HEK293 (cell line): ENCODE measurements around the gene EEF1AKMT2.

ENCODE experiments used
- CTCF ChIA-PET: fragments of 350-600 bp; formaldehyde crosslinking; extraction: SDS; loops from one replicate; lab custom pipeline; 2021; ENCODE audit warnings: antibody characterized with exemption; lab: Yijun Ruan, JAX
- POLR2A ChIA-PET: fragments of 300-600 bp; formaldehyde crosslinking; extraction: SDS; loops from one replicate; lab custom pipeline; 2020; ENCODE audit warnings: antibody characterized with exemption, inconsistent platforms; lab: Yijun Ruan, JAX
- H3K27ac ChIP-seq: fragments of 200-500 bp; sonication (Bioruptor generic); 2 replicates; pipeline ENCODE4 v1.5.1; 2014; ENCODE audit warnings: low read depth, low read length, control low read depth, inconsistent platforms; ENCODE audit errors: extremely low read depth
- H3K36me3 ChIP-seq, 2 experiments: fragments of 200-500 bp in 1 of 2; sonication (Bioruptor generic) in 1 of 2; 1 replicate in 1 of 2; 2 replicates in 1 of 2; pipeline ENCODE4 v1.5.1; 2014 to 2017; ENCODE audit warnings: inconsistent platforms in 2 of 2, low read length in 2 of 2; ENCODE audit not compliant: control insufficient read depth in 2 of 2, insufficient read depth in 1 of 2
- H3K4me1 ChIP-seq: fragments of 200-500 bp; sonication (Bioruptor generic); 2 replicates; pipeline ENCODE4 v1.5.1; 2014; ENCODE audit warnings: mild to moderate bottlenecking, low read length, inconsistent platforms; ENCODE audit not compliant: control insufficient read depth, insufficient read depth
- H3K4me3 ChIP-seq: 2 replicates; pipeline ENCODE4 v1.5.1; 2011; ENCODE audit warnings: low read depth, mild to moderate bottlenecking, control low read depth, low read length, moderate library complexity
- H3K9me3 ChIP-seq: fragments of 200-500 bp; sonication (Bioruptor generic); 2 replicates; pipeline ENCODE4 v1.5.1; 2014; ENCODE audit warnings: low read depth, low read length, inconsistent platforms; ENCODE audit not compliant: control insufficient read depth, insufficient read depth
- EGR2 ChIP-seq: fragments of 450-650 bp; formaldehyde crosslinking; IDR thresholded peaks from 2 replicates; pipeline ENCODE4 v1.5.1; 2016; ENCODE audit warnings: low read depth, missing biosample characterization, missing genetic modification characterization
- MEIS1 ChIP-seq: sonication (generic); formaldehyde crosslinking; IDR thresholded peaks from 2 replicates; pipeline ENCODE4 v1.8.1; 2022; ENCODE audit warnings: missing genetic modification reagents, mild to moderate bottlenecking, borderline replicate concordance
- PRDM2 ChIP-seq: fragments of 450-650 bp; formaldehyde crosslinking; IDR thresholded peaks from 2 replicates; pipeline ENCODE4 v1.5.1; 2016; ENCODE audit warnings: missing biosample characterization, missing genetic modification characterization, borderline replicate concordance
- TCF7L2 ChIP-seq: IDR thresholded peaks from 2 replicates; pipeline ENCODE4 v1.6.1; 2011; ENCODE audit warnings: low read depth, mild to moderate bottlenecking, inconsistent platforms, low read length, moderate library complexity, borderline replicate concordance
- ZBTB26 ChIP-seq: fragments of 450-650 bp; formaldehyde crosslinking; optimal IDR thresholded peaks from 2 replicates; pipeline ENCODE3; 2016; ENCODE audit warnings: missing biosample characterization, mild to moderate bottlenecking, missing genetic modification characterization
- ZFP3 ChIP-seq: fragments of 450-650 bp; formaldehyde crosslinking; IDR thresholded peaks from 2 replicates; pipeline ENCODE4 v1.5.1; 2016; ENCODE audit warnings: low read depth, missing biosample characterization, missing genetic modification characterization
- ZNF16 ChIP-seq: fragments of 450-650 bp; formaldehyde crosslinking; IDR thresholded peaks from 2 replicates; pipeline ENCODE4 v1.5.1; 2016; ENCODE audit warnings: low read depth, missing biosample characterization, missing genetic modification characterization
- ZNF184 ChIP-seq: fragments of 450-650 bp; IDR thresholded peaks from 2 replicates; pipeline ENCODE4 v1.5.1; 2018; ENCODE audit warnings: missing biosample characterization, mild to moderate bottlenecking, missing genetic modification characterization
- ZNF280C ChIP-seq: fragments of 450-650 bp; formaldehyde crosslinking; IDR thresholded peaks from 2 replicates; pipeline ENCODE4 v1.5.1; 2016; ENCODE audit warnings: missing biosample characterization, missing genetic modification characterization
- ZNF488 ChIP-seq: fragments of 450-650 bp; formaldehyde crosslinking; IDR thresholded peaks from 2 replicates; pipeline ENCODE4 v1.5.1; 2016; ENCODE audit warnings: missing biosample characterization, missing genetic modification characterization
- ZNF549 ChIP-seq: fragments of 450-650 bp; IDR thresholded peaks from 2 replicates; pipeline ENCODE4 v1.5.1; 2018; ENCODE audit warnings: missing biosample characterization, missing genetic modification characterization, mild to moderate bottlenecking, inconsistent platforms, moderate library complexity
- ZNF555 ChIP-seq: fragments of 450-650 bp; formaldehyde crosslinking; conservative IDR thresholded peaks from 2 replicates; pipeline ENCODE4 v1.5.1; 2017; ENCODE audit warnings: missing biosample characterization, mild to moderate bottlenecking, missing genetic modification characterization, inconsistent platforms
- ZNF560 ChIP-seq: fragments of 450-650 bp; formaldehyde crosslinking; IDR thresholded peaks from 2 replicates; pipeline ENCODE4 v1.5.1; 2017; ENCODE audit warnings: missing biosample characterization, missing genetic modification characterization, borderline replicate concordance
- ZNF654 ChIP-seq: fragments of 450-650 bp; formaldehyde crosslinking; IDR thresholded peaks from 2 replicates; pipeline ENCODE4 v1.5.1; 2016; ENCODE audit warnings: low read depth, missing biosample characterization, missing genetic modification characterization
- ZNF658 ChIP-seq: fragments of 450-650 bp; formaldehyde crosslinking; IDR thresholded peaks from 2 replicates; pipeline ENCODE4; 2016; ENCODE audit warnings: missing biosample characterization, missing genetic modification characterization
- ZSCAN23 ChIP-seq: fragments of 450-650 bp; formaldehyde crosslinking; IDR thresholded peaks from 2 replicates; pipeline ENCODE4 v1.5.1; 2016; ENCODE audit warnings: missing biosample characterization, missing genetic modification characterization
- TF ChIP-seq, protein P1 (sequence below): fragments of 450-650 bp; formaldehyde crosslinking; IDR thresholded peaks from 2 replicates; pipeline ENCODE4 v1.5.1; 2016; ENCODE audit warnings: missing biosample characterization, missing genetic modification characterization, low read depth
- TF ChIP-seq, protein P2 (sequence below): fragments of 450-650 bp; formaldehyde crosslinking; IDR thresholded peaks from 2 replicates; pipeline ENCODE4 v1.5.1; 2017; ENCODE audit warnings: missing biosample characterization, missing genetic modification characterization
- TF ChIP-seq, protein P3 (sequence below): fragments of 450-650 bp; formaldehyde crosslinking; IDR thresholded peaks from 2 replicates; pipeline ENCODE4 v1.5.1; 2016; ENCODE audit warnings: missing biosample characterization, missing genetic modification characterization

Gene EEF1AKMT2

GRCh38 chr10:124763267-124763666 lies 28.4 kb downstream of the EEF1AKMT2 start:
- Histone ChIP-seq H3K36me3 (peaks cover 45 to 53% of the 10 kb centered on the region in 2 experiments), H3K9me3 (no peaks in the 10 kb centered on the region), H3K4me1 (no peaks in the 10 kb centered on the region), H3K27ac (no peak overlapping the region), H3K4me3 (no peak overlapping the region)
- ChIA-PET CTCF (interaction anchor here (0.7 kb wide), 1 partner anchor 10 kb away, joined by 6 read pairs; no protein-coding TSS in a partner anchor), POLR2A (no interaction called here)
- TF ChIP-seq, protein P1, sequence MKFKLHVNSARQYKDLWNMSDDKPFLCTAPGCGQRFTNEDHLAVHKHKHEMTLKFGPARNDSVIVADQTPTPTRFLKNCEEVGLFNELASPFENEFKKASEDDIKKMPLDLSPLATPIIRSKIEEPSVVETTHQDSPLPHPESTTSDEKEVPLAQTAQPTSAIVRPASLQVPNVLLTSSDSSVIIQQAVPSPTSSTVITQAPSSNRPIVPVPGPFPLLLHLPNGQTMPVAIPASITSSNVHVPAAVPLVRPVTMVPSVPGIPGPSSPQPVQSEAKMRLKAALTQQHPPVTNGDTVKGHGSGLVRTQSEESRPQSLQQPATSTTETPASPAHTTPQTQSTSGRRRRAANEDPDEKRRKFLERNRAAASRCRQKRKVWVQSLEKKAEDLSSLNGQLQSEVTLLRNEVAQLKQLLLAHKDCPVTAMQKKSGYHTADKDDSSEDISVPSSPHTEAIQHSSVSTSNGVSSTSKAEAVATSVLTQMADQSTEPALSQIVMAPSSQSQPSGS = no peak
- TF ChIP-seq ZNF658 = no peak
- TF ChIP-seq EGR2 (tag by site-specific recombination) = no peak
- TF ChIP-seq MEIS1 = no peak
- no peak for TF ChIP-seq ZFP3 (tag by site-specific recombination)

- peaks cover 47 to 48% of the 10 kb centered on the region in 2 experiments for H3K36me3 ChIP-seq
- H3K27ac ChIP-seq = no peak overlapping the region
- no peaks in the 10 kb centered on the region for H3K9me3 ChIP-seq
- H3K4me1 ChIP-seq = no peaks in the 10 kb centered on the region
- ChIA-PET CTCF (interaction anchor here (0.6 to 0.8 kb wide), 2 partner anchors 21 to 274 kb away, joined by 3 read pairs; no protein-coding TSS in a partner anchor), POLR2A (no interaction called here)
- no peak overlapping the region for H3K4me3 ChIP-seq
- TF ChIP-seq ZNF560 (no peak), TCF7L2 (no peak), ZNF555 (no peak), ZNF280C (tag by site-specific recombination) (no peak), ZNF16 (tag by site-specific recombination) (no peak), ZNF488 (tag by site-specific recombination) (no peak), ZSCAN23 (no peak), ZNF549 (tag by site-specific recombination) (no peak), ZBTB26 (no peak), ZNF184 (tag by site-specific recombination) (no peak), ZNF654 (no peak), PRDM2 (tag by site-specific recombination) (no peak)
- TF ChIP-seq, protein P2, sequence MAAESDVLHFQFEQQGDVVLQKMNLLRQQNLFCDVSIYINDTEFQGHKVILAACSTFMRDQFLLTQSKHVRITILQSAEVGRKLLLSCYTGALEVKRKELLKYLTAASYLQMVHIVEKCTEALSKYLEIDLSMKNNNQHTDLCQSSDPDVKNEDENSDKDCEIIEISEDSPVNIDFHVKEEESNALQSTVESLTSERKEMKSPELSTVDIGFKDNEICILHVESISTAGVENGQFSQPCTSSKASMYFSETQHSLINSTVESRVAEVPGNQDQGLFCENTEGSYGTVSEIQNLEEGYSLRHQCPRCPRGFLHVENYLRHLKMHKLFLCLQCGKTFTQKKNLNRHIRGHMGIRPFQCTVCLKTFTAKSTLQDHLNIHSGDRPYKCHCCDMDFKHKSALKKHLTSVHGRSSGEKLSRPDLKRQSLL (tag by site-specific recombination) = no peak
- TF ChIP-seq, protein P3, sequence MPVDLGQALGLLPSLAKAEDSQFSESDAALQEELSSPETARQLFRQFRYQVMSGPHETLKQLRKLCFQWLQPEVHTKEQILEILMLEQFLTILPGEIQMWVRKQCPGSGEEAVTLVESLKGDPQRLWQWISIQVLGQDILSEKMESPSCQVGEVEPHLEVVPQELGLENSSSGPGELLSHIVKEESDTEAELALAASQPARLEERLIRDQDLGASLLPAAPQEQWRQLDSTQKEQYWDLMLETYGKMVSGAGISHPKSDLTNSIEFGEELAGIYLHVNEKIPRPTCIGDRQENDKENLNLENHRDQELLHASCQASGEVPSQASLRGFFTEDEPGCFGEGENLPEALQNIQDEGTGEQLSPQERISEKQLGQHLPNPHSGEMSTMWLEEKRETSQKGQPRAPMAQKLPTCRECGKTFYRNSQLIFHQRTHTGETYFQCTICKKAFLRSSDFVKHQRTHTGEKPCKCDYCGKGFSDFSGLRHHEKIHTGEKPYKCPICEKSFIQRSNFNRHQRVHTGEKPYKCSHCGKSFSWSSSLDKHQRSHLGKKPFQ (tag by site-specific recombination) = no peak
Observed at GRCh38 chr10:124762281-124762680, 29.4 kb downstream of the EEF1AKMT2 start.
